ENCODE data around the gene ZNF317.

DNA sequence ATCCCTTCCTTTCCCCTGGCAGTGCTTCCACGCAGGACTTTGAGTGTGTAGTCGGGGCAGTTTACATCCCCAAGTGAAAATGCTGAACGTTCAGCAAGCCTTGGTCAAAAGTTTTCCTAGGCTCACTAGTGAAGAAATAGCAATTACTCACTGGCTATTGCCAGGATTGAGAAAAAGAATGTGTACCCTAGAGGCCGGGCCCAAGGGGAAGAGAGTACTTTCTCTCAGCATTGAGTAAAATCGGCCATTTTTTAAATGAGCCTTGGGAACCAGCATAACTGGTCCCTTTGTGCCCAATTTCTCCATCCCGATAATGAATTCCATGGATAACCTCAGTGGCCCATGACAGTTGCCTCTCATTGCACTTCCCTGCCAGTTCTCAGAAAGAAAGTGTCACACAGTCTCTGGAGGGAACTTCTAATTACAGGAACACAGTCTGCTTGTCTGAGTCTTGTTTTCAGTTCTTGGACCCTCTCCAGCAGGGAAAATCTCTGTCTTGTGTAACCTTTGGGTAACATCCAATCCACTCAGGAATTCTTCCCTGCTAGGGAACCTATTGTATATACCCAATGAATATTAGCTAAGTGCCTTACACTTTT lies 31.3 kb downstream of the ZNF317 start:
- no peak for TF ChIP-seq EZH2 (IDR thresholded peaks at IDR 0.05)
- TF ChIP-seq, protein P1, sequence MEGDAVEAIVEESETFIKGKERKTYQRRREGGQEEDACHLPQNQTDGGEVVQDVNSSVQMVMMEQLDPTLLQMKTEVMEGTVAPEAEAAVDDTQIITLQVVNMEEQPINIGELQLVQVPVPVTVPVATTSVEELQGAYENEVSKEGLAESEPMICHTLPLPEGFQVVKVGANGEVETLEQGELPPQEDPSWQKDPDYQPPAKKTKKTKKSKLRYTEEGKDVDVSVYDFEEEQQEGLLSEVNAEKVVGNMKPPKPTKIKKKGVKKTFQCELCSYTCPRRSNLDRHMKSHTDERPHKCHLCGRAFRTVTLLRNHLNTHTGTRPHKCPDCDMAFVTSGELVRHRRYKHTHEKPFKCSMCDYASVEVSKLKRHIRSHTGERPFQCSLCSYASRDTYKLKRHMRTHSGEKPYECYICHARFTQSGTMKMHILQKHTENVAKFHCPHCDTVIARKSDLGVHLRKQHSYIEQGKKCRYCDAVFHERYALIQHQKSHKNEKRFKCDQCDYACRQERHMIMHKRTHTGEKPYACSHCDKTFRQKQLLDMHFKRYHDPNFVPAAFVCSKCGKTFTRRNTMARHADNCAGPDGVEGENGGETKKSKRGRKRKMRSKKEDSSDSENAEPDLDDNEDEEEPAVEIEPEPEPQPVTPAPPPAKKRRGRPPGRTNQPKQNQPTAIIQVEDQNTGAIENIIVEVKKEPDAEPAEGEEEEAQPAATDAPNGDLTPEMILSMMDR (IDR thresholded peaks at IDR 0.05), result no peak

Measured in neural progenitor cell (in vitro differentiated cells).